HG03521 (cell line): ENCODE data around the gene GCSAML.
"Not testable (repeated sequence)": the region's sequence is repeated elsewhere in the genome, so short reads cannot be mapped to it uniquely, and the experiment has no call there.

ENCODE experiments used
- ATAC-seq: cut with Tn5 transposase; IDR thresholded peaks from one replicate; pipeline ENCODE4 v1.9.1; 2021; ENCODE audit warnings: mild to moderate bottlenecking, moderate library complexity; ENCODE audit not compliant: unreplicated experiment

GCSAML gene

DNA sequence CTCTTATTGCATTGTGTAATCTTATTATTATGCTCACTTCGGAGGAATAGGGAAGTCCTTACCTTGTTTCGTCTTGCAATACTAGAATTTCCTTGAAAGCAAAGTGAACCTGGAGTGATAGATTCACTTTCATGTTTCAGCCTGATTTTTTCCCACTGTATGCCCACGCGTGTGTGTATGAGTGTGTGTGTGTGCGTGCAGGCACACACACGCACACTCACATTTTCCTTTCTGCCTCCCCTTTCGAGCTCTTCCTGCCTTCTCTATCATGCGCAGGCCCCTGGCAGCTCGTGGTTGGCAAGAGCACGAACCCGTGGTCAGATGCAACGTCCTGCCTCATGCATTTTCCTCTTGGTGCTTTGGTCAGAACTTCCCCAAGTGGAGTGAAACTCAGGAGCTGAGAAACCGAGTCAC lies at the start of gene GCSAML:
TSS of gene GCSAML (plus strand) at position 366 of the 414 bp plus-strand sequence. CDS start 58 bp downstream, outside the sequence.
- no peak for ATAC-seq

DNA sequence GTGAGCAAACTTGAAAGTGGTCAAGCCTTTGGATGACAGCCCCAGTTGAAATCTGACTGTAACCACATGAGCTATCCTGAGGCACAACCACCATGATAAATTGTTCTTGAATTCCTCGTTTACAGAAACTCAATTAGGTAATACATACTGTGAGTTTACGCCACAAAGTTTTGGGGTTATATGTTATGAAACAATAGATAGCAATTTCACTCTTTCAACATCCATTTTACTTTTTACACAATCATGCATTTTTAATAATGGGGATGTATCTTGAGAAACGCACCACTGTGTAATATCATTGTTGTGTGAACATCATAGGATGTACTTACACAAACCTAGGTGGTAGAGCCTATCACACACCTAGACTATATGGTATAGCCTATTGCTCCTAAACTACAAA lies 48.1 kb upstream of the GCSAML start:
- no peak for ATAC-seq

GRCh38 chr1:247506831-247507230 lies 42.1 kb upstream of the GCSAML start:
- no peak for ATAC-seq

DNA sequence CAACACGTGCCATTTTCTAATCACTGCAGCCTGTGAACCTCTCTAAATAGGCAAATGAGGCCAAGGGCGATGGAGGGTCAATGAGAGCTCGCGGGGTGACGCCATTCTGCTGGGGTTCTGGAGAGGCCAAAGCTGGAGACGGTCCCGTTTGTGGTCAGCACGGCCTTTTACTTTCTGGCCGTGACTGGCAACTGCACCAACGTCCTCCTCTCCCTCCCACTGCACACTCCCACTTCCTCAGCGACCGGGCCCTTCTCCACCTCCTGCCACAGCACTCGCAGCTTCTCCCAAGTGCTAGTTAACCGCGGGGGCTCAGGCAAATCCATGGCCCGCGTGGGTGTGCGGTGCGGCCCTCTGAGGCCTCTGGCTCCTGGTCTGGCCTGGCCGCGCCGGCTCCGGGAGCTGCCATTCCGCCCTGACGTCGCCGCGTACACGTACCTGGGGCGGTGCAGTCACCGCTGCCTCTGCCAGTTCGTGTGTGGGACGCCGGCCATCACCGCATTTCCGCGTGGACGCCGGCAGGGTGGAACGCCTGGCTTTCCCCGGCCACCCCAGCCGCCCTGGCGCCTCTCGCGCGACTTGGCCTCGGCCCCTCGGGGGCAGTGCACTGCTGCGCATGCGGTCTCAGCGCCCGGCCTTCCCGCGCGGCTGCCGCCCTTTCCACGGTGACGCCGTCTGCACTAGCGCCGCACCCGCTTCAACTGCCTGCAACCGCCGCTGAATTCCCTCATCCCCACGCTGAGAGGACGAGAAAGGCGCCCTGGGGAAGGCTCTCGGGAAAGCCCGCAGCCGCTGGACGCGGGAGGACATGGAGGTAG lies 30.9 kb upstream of the GCSAML start:
- ATAC-seq, result no peak

GRCh38 chr1:247518613-247518891 lies 30.4 kb upstream of the GCSAML start:
- ATAC-seq, result no peak

DNA sequence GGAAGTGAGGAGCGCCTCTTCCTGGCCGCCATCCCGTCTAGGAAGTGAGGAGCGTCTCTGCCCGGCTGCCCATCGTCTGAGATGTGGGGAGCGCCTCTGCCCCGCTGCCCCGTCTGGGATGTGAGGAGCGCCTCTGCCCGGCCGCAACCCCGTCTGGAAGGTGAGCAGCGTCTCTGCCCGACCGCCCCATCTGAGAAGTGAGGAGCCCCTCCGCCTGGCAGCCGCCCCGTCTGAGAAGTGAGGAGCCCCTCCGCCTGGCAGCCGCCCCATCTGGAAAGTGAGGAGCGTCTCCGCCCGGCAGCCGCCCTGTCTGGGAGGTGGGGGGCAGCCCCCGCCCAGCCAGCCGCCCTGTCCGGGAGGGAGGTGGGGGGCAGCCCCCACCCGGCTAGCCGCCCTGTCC lies 27.0 kb upstream of the GCSAML start:
- not testable (repeated sequence) for ATAC-seq

DNA sequence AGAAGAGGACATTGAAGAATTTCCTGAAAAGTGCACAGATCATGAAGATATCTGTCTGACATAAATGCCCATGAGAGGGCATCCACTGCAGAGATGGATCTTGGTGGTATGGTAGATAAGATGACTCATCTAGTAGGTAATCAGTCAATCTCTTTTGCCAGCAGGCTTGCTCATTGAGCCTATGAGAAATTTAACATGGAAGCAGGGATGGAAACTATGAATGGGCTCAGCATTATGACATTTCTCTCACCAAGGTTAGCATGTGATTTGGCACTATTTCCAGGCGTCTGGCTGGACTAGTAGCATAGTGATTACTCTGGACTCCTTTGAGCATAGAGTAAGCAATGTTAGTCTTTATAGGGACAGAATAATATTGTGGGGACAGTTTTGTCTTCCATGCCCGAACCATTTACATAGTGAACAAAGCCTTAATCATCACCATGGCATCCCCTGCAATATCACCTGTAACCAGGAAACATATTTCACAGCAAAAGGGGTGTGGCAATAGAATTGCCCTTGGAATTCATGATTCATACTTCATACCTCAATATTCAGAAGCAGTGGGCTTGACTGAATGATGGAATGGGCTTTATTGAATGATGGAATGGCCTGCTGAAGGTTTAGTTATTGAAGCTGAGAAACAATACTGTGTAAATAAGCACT lies 20.0 kb upstream of the GCSAML start:
- ATAC-seq, result no peak

DNA sequence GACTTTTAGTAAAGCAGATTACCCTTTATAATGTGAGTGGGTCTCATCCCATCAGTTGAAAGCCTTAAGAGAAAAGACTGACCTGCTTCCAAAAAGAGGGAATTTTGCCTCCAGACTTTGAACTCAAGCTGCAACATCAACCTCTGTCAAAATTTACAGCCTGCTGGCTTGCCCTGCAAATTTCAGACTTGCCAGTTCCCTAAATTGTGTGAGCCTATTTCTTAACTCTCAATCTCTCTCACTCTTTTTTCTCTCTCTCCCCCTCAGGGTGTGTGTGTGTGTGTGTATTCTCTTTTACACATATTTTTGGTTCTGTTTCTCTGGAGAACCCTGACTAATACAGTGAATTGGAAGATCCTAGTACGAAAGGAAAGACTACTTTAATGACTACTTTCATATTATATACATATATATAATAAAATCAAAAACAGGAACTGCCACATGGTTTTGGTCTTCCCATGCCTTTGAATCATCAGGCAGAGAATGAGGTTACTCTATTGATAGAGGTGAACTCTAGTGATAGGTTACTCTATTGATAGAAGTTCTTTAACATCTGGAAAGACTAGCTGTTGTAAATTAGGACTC lies 19.1 kb upstream of the GCSAML start:
- ATAC-seq, result no peak

DNA sequence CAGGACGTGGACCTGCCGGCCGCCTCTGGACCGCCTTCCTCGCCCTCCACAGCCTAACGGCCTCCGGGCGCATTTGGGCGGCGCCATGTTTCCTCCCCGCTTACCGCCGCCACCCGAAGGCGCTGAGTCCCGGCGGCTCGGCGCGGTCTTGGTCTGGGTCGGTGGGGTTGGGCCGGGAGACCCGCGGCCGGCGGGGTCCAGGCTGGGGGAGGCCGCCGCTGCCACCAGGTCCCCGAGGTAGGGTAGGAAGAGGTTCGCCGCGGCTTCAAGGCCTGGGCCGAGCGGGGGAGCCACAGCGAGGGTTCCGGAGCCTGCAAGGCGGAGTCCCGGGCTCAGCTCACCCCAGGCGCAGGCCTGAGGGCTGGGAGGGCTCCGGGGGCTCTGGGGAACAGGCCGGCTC lies 18.1 kb upstream of the GCSAML start:
- no peak for ATAC-seq

GRCh38 chr1:247531937-247532336 lies 17.0 kb upstream of the GCSAML start:
- no peak for ATAC-seq

DNA sequence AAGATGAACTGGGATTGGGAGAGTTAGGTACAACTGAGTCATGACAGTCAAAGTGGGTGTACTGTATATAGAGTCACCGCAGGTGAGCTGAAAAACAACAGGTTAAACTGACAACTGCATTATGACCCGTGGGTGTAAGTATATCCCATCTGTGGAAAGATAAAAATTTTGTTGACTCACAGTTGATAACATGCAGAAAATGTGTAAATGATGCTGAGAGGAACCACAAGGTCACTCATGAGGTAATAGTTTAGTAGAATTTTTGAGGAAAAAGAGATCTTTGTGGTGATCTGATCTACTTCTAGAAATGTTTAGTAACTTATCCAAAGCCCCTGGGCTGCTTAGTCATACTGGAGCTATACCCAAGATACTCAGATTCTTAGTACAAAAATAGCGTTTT lies 13.5 kb upstream of the GCSAML start:
- no peak for ATAC-seq

DNA sequence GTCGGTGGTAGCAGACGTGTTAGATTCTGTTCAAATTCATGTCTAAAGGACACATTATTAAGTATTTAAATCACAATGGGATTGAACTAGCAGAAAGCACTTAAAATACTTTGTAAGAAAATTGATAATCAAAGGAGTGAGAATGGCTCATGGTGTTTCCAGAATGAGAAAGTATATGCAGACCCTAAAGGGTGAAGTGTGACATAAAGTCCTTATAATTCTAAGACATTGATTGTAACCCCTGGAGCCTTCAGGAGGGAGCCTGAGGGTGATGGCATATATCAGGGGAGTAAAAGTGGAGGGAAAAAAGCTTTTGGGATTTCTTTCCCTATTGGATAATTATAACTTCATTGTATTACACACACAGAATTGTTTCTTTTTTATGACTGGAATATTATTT lies 12.6 kb upstream of the GCSAML start, which contains the start of gene OR2C3:
TSS of gene OR2C3 (minus strand) at position 101 of the 400 bp plus-strand sequence. CDS start 3,929 bp downstream, outside the sequence.
- no peak for ATAC-seq

GRCh38 chr1:247538561-247538960 lies 10.4 kb upstream of the GCSAML start:
- no peak for ATAC-seq

DNA sequence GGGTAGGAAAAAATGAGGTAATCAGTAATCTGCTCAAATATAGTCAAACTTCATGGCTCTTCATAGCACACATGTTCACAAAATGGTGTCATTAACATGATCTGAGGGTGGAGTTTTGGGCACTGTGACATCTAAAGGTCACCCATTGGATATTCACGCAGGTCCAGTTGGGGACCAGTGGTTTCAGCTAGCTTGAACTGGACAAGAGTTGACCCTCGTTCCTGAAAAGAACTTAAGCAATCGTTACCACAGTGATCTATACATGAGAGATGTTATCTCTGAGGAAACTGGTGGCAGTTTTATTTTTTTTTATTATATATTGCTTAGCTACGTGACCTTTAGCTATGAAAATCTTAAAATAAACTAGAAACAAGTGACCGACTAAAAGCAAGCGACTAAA lies 9.7 kb upstream of the GCSAML start:
- no peak for ATAC-seq

DNA sequence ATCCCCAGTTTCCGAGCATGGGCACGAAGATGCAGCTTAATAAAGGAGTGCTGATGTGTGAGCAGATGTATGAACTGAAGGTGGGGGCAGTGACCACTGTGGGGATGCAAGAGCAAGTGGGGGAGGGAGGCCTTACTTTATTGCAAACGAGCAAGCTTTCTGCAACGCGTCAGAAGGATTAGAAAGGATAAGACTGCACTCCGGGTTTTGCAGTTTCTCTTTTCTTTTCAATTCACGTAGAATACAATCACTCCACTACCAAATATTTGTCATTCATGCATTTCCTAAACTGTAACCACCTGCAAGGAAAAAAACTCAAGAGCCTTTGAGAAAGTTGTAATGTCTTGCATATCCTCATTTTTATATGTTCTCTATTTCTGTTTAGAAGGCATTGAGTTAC lies 8.4 kb upstream of the GCSAML start:
- no peak for ATAC-seq

- no peak for ATAC-seq
Observed at GRCh38 chr1:247542811-247543210, 6.1 kb upstream of the GCSAML start.

DNA sequence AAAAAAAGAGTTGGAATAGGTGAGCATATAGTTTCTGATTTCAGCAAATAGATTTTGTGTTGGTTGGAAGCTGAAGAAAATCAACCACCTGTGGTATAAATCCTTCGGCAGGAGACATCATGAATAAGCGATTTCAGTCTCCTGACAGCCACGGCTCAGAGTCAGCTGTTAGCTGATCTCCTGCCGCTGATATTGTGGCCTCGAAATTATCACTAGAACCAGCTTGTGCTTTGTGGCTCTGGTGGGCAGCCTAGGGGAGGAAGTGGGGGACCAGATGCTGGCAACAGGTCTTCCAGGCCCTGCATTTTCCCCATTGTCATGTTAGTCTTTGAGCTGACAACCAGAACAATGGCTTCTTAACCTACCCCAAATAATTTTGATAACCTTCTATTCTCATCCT lies 842 bp upstream of the GCSAML start:
- ATAC-seq, result no peak

DNA sequence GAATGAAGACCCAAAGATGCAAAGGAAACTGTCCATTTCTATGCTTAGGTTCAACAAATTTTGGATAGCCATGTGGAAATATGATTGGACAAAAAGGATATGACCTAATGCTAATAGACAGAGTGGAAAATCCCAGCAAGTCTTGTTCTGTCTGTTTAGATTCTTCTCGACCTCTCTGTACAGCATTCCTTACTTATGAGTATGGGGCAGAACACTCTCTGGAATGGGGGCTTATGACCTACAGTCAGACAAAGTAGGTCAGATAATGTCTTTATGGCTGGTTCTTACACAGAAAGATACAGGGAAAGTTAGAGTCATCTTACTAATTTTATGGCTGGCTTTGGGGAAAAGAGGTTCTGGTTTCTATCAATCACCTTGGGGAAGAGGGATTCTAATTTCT lies 2.8 kb downstream of the GCSAML start:
- no peak for ATAC-seq

DNA sequence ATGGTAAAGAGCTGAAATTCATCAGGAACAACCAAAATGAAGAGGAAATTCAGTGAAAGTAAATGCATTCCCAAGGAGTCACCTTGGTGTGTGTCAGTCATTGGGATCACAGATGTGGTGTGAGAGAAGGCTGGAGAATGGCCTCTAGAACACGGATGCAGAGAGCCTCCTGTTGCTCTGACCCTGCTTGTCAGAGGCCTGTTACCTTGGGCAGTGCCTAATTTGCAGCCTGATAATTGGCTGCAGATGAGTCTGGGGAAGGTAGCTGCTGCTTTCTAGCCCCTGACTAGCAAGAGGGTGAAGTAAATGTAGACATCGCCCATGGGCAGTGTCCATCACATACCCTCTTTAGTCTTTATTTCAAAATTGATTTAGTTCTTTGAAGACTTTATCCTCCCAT lies 3.3 kb downstream of the GCSAML start:
- no peak for ATAC-seq

DNA sequence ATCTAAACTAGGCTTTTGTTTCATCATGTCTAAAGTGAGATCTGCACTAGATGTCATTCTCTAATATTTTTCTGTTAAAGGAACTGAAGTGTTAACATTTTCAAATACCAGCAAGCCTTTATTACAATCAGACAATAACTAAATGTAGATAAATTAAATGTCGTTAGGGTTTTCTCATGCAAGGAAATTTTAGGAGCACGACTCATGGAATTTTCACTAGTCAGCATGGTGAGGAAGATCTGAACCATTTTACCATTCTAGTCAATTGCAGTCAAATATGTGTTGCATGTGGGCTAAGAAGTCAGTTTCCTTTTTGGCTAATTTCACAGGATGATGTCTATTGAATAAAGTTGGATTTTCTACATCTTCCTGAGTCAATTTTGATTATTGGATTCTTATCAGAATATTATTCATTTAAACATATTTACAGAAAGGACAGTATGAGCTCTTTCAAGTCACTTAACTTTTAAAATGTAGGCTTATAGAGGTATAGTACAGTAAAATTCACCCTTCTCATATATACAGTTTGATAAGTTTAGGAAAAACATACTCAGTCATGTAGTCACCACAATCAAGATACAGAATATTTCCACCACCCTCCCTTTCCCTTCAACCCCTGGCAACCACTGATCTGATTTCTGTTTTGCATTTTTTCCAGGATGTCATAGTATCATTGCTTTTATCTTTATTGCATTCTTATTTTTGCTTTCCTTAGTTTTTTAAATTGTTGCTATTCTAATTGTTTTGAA lies 9.2 kb downstream of the GCSAML start:
- no peak for ATAC-seq

DNA sequence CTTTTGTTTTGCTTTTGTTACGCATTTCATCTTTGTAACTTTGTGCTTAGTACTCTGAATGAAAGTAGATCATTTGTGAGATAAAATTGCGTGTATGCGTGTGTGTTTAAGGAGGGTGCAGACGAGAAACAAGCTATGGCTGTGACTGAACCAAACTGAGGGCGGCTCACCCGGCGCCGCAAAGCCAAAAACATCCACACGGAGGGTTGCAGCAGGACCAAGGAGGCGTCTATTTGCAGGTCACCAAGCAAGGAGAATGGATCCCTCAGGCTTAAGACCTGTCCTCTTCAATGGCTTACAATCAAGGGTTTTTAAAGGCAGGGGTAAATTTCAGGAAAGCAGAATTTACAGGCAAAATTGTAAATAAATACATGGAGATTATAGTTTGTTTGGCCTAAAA lies 12.8 kb downstream of the GCSAML start:
- no peak for ATAC-seq
